Trophoblast cell (in vitro differentiated cells and primary cell): Measurements from ENCODE around the gene GHRL.

Experiments
- DNase-seq, 2 donors: peaks; one replicate each; pipeline ENCODE4 v3.0.0-alpha.2; 2016
- H2AFZ ChIP-seq: 2 replicates; pipeline ENCODE4 v1.6.1; 2013; ENCODE audit warnings: low read length, moderate library complexity, mild to moderate bottlenecking; ENCODE audit not compliant: insufficient read depth, poor library complexity
- H2AK5ac ChIP-seq: 2 replicates; pipeline ENCODE4 v1.6.1; 2013; ENCODE audit warnings: mild to moderate bottlenecking, low read length
- H2BK120ac ChIP-seq: 2 replicates; pipeline ENCODE4 v1.6.1; 2013; ENCODE audit warnings: low read length, mild to moderate bottlenecking, moderate library complexity; ENCODE audit not compliant: insufficient read depth, poor library complexity
- H2BK12ac ChIP-seq: 2 replicates; pipeline ENCODE4 v1.6.1; 2013; ENCODE audit warnings: mild to moderate bottlenecking, low read length, moderate library complexity
- H2BK5ac ChIP-seq: 2 replicates; pipeline ENCODE4 v1.6.1; 2013; ENCODE audit warnings: low read length, low read depth, moderate library complexity, mild to moderate bottlenecking; ENCODE audit not compliant: poor library complexity
- H3K14ac ChIP-seq: 2 replicates; pipeline ENCODE4 v1.6.1; 2013; ENCODE audit warnings: mild to moderate bottlenecking, low read length
- H3K18ac ChIP-seq: 2 replicates; pipeline ENCODE4 v1.6.1; 2013; ENCODE audit warnings: mild to moderate bottlenecking, low read length
- H3K23ac ChIP-seq: 2 replicates; pipeline ENCODE4 v1.6.1; 2013; ENCODE audit warnings: low read length
- H3K27ac ChIP-seq: 2 replicates; pipeline ENCODE4 v1.5.1; 2013; ENCODE audit warnings: low read depth, mild to moderate bottlenecking, inconsistent platforms, low read length, moderate library complexity
- H3K27me3 ChIP-seq: 2 replicates; pipeline ENCODE4 v1.6.1; 2013; ENCODE audit warnings: inconsistent platforms, mild to moderate bottlenecking, low read length, moderate library complexity; ENCODE audit not compliant: insufficient read depth
- H3K36me3 ChIP-seq, 2 experiments: 1 replicate in 1 of 2; 2 replicates in 1 of 2; pipeline ENCODE4 v1.6.1; 2013; ENCODE audit warnings: low read length in 2 of 2, mild to moderate bottlenecking in 2 of 2, moderate library complexity in 1 of 2; ENCODE audit not compliant: insufficient read depth in 2 of 2, control insufficient read depth in 1 of 2
- H3K4ac ChIP-seq: 2 replicates; pipeline ENCODE4 v1.6.1; 2013; ENCODE audit warnings: low read depth, mild to moderate bottlenecking, low read length, moderate library complexity
- H3K4me1 ChIP-seq, 2 experiments: 1 replicate in 1 of 2; 2 replicates in 1 of 2; pipeline ENCODE4 v1.6.1; 2013; ENCODE audit warnings: low read length in 2 of 2, mild to moderate bottlenecking in 2 of 2, moderate library complexity in 1 of 2; ENCODE audit not compliant: insufficient read depth in 2 of 2, control insufficient read depth in 1 of 2
- H3K4me2 ChIP-seq: 2 replicates; pipeline ENCODE4 v1.6.1; 2013; ENCODE audit warnings: inconsistent platforms, mild to moderate bottlenecking, low read length, moderate library complexity
- H3K4me3 ChIP-seq: 2 replicates; pipeline ENCODE4 v1.5.1; 2013; ENCODE audit warnings: mild to moderate bottlenecking, low read depth, low read length, inconsistent platforms
- H3K79me1 ChIP-seq: one replicate; pipeline ENCODE4 v1.6.1; 2013; ENCODE audit warnings: low read length
- H3K79me2 ChIP-seq: 2 replicates; pipeline ENCODE4 v1.6.1; 2013; ENCODE audit warnings: low read length, mild to moderate bottlenecking; ENCODE audit not compliant: control insufficient read depth, insufficient read depth, poor library complexity
- H3K9ac ChIP-seq: 2 replicates; pipeline ENCODE4 v1.6.1; 2013; ENCODE audit warnings: mild to moderate bottlenecking, low read length
- H3K9me3 ChIP-seq: 2 replicates; pipeline ENCODE4 v1.6.1; 2013; ENCODE audit warnings: low read depth, mild to moderate bottlenecking, control low read depth, inconsistent platforms, low read length; ENCODE audit not compliant: insufficient read depth
- H4K12ac ChIP-seq: 2 replicates; pipeline ENCODE4 v1.6.1; 2013; ENCODE audit warnings: low read depth, mild to moderate bottlenecking, low read length, moderate library complexity
- H4K8ac ChIP-seq: 2 replicates; pipeline ENCODE4 v1.6.1; 2013; ENCODE audit warnings: low read depth, mild to moderate bottlenecking, low read length, moderate library complexity
- H4K91ac ChIP-seq: one replicate; pipeline ENCODE4 v1.6.1; 2013; ENCODE audit warnings: low read depth, mild to moderate bottlenecking, low read length, moderate library complexity
- WGBS: extraction: QIAGEN DNeasy Blood & Tissue Kit; methylation state at CpG from one replicate; pipeline ENCODE4 v1.1.7; 2013; ENCODE audit warnings: missing lambda C conversion rate; ENCODE audit not compliant: insufficient read length, insufficient coverage; ENCODE audit errors: extremely low coverage; 5-methylcytosine and 5-hydroxymethylcytosine counted together

Gene GHRL

DNA sequence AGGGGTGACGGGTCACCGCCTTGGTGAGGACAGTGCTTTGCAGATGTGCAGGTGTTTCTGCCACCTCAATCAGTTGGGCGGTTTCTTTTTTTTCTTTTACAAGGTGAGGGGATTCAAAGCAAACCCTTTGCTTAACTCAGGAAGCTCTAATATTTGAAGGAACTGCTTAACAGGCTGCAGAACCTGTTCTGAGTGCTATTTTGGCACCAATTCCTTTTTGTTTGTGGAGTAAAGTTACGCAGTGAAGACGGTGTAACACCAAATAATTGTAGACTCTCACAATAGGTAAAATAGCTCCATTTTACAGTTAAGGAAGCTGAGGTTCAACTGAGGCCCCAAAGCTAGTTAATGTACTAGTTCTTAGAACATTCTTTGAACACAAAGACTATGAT lies 6.6 kb downstream of the GHRL start:
- Histone ChIP-seq H4K12ac (no peak overlapping the region), H3K18ac (no peak overlapping the region), H3K4me1 (peaks cover 0 to 4% of the 10 kb centered on the region in 2 experiments), H3K9me3 (peaks cover 3% of the 10 kb centered on the region), H2AK5ac (no peak overlapping the region), H2BK5ac (no peak overlapping the region), H3K9ac (no peak overlapping the region), H3K4me2 (no peak overlapping the region), H3K36me3 (peaks cover 21 to 24% of the 10 kb centered on the region in 2 experiments), H3K79me2 (no peaks in the 10 kb centered on the region), H3K27me3 (no peaks in the 10 kb centered on the region), H2BK120ac (no peak overlapping the region), H4K8ac (no peak overlapping the region), H3K79me1 (no peaks in the 10 kb centered on the region), H3K23ac (no peak overlapping the region), H2AFZ (no peak overlapping the region), H4K91ac (no peak overlapping the region), H3K4me3 (no peak overlapping the region), H2BK12ac (no peak overlapping the region), H3K4ac (no peak overlapping the region), H3K14ac (no peak overlapping the region), H3K27ac (no peak overlapping the region)
- no CpG with 5 or more reads among the region's 5 CpGs for WGBS
- no peak for DNase-seq

GRCh38 chr3:10285272-10286132 lies 7.2 kb downstream of the GHRL start:
- Histone ChIP-seq H3K4ac (no peak overlapping the region), H2AFZ (no peak overlapping the region), H3K36me3 (peaks cover 24 to 29% of the 10 kb centered on the region in 2 experiments), H2BK12ac (no peak overlapping the region), H2AK5ac (no peak overlapping the region), H2BK120ac (no peak overlapping the region), H2BK5ac (no peak overlapping the region), H3K4me2 (no peak overlapping the region), H3K27ac (no peak overlapping the region), H4K91ac (no peak overlapping the region), H3K4me3 (no peak overlapping the region), H3K79me1 (no peaks in the 10 kb centered on the region), H4K8ac (no peak overlapping the region), H3K14ac (no peak overlapping the region), H3K18ac (no peak overlapping the region), H3K79me2 (no peaks in the 10 kb centered on the region), H4K12ac (no peak overlapping the region), H3K23ac (no peak overlapping the region), H3K9ac (no peak overlapping the region), H3K27me3 (no peaks in the 10 kb centered on the region), H3K9me3 (peaks cover 3% of the 10 kb centered on the region), H3K4me1 (peaks cover 0 to 4% of the 10 kb centered on the region in 2 experiments)
- no peak for DNase-seq
- WGBS = no CpG with 5 or more reads among the region's 12 CpGs

- Histone ChIP-seq H3K14ac (no peak overlapping the region), H3K23ac (no peak overlapping the region), H4K8ac (no peak overlapping the region), H3K27me3 (no peaks in the 10 kb centered on the region), H2BK120ac (no peak overlapping the region), H3K4me3 (peak overlapping the region; percentile 14), H2AFZ (no peak overlapping the region), H4K12ac (no peak overlapping the region), H3K4me1 (peaks cover 0 to 4% of the 10 kb centered on the region in 2 experiments), H3K79me1 (no peaks in the 10 kb centered on the region), H3K9ac (no peak overlapping the region), H2AK5ac (no peak overlapping the region), H3K27ac (no peak overlapping the region), H3K4me2 (no peak overlapping the region), H3K18ac (no peak overlapping the region), H3K9me3 (peaks cover 3% of the 10 kb centered on the region), H2BK5ac (no peak overlapping the region), H4K91ac (no peak overlapping the region), H3K36me3 (peaks cover 31 to 39% of the 10 kb centered on the region in 2 experiments), H2BK12ac (no peak overlapping the region), H3K4ac (no peak overlapping the region), H3K79me2 (no peaks in the 10 kb centered on the region)
- WGBS = no CpG with 5 or more reads among the region's 9 CpGs
- no peak for DNase-seq
Measured at GRCh38 chr3:10284496-10284895, 8.3 kb downstream of the GHRL start.

DNA sequence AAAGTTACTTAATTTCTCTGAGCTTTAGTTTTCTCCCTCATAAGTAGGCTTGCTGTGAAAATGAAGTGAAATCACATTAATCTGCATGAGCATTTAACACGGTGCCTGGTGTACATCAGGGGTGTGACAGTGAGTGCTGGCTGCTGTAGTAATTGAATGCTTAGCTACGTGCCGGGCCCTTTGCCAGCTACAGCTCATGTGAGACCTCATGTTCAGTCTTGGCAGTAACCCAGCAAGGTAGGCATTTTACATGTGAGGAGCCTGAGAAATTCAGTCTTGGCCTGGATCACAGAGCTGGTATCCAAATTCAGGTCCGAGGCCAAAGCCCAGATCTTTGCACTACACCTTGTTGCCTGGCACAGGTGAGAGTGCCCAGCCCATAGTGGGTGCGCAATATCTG lies 9.1 kb downstream of the GHRL start:
- no peak overlapping the region for H2AFZ ChIP-seq
- no peak overlapping the region for H3K9ac ChIP-seq
- H4K91ac ChIP-seq = no peak overlapping the region
- no peaks in the 10 kb centered on the region for H3K79me2 ChIP-seq
- H3K79me1 ChIP-seq = no peaks in the 10 kb centered on the region
- H3K14ac ChIP-seq = no peak overlapping the region
- DNase-seq = no peak
- no peak overlapping the region for H3K23ac ChIP-seq
- peaks cover 28 to 38% of the 10 kb centered on the region in 2 experiments for H3K36me3 ChIP-seq
- H3K4me1 ChIP-seq = peaks cover 0 to 4% of the 10 kb centered on the region in 2 experiments
- H3K4me2 ChIP-seq = no peak overlapping the region
- no peak overlapping the region for H3K4ac ChIP-seq
- H3K18ac ChIP-seq = no peak overlapping the region
- no peak overlapping the region for H4K8ac ChIP-seq
- H3K9me3 ChIP-seq = peaks cover 3% of the 10 kb centered on the region
- no peak overlapping the region for H2BK12ac ChIP-seq
- H3K4me3 ChIP-seq = no peak overlapping the region
- no peak overlapping the region for H2BK120ac ChIP-seq
- no peak overlapping the region for H3K27ac ChIP-seq
- H2BK5ac ChIP-seq = no peak overlapping the region
- H3K27me3 ChIP-seq = no peaks in the 10 kb centered on the region
- no peak overlapping the region for H4K12ac ChIP-seq
- no CpG with 5 or more reads among the region's 5 CpGs for WGBS
- H2AK5ac ChIP-seq = no peak overlapping the region
